Spinal cord (tissue), 10 donors: Measurements from ENCODE around the gene SCLT1. TPM values are rescaled to one million over a fixed set of nuclear protein-coding genes. Genes with fewer than 3 reads are reported as not detected.

ENCODE experiments used
- DNase-seq, 6 donors: peaks; one replicate each; pipeline versions ENCODE4 v3.0.0 to v3.0.0-alpha.2; 2013 to 2015; ENCODE audit warnings: low spot score in 6 of 6, low read depth in 4 of 6
- H3K27ac ChIP-seq: one replicate; pipeline ENCODE4 v1.5.1; 2013; ENCODE audit warnings: low read depth, low read length, control low read depth
- H3K27me3 ChIP-seq: one replicate; pipeline ENCODE4 v1.6.1; 2013; ENCODE audit warnings: low read length; ENCODE audit not compliant: control insufficient read depth, insufficient read depth
- H3K36me3 ChIP-seq: one replicate; pipeline ENCODE4 v1.6.1; 2013; ENCODE audit warnings: low read length; ENCODE audit not compliant: control insufficient read depth, insufficient read depth
- H3K4me1 ChIP-seq: one replicate; pipeline ENCODE4 v1.6.1; 2013; ENCODE audit warnings: low read length; ENCODE audit not compliant: control insufficient read depth, insufficient read depth
- H3K4me3 ChIP-seq: one replicate; pipeline ENCODE4 v1.5.1; 2013; ENCODE audit warnings: low read depth, low read length, control low read depth
- H3K9me3 ChIP-seq: one replicate; pipeline ENCODE4 v1.6.1; 2013; ENCODE audit warnings: low read length; ENCODE audit not compliant: control insufficient read depth, insufficient read depth
- WGBS: methylation state at CpG from one replicate; pipeline ENCODE4 v1.1.5; 2013; ENCODE audit warnings: missing lambda C conversion rate; ENCODE audit not compliant: insufficient coverage; 5-methylcytosine and 5-hydroxymethylcytosine counted together
- polyA plus RNA-seq, 2 donors: library from polyadenylated mRNA; unstranded; fragments of 120-200 nt; gene quantifications; one replicate each; pipeline ENCODE4 v1.2.1, GENCODE V29; 2013; ENCODE audit not compliant: insufficient read length in 2 of 2
- total RNA-seq, 2 donors: library from RNA; depleted of rRNA in 1 of 2; stranded (reverse); fragments of 120-200 nt in 1 of 2; fragments of >200 nt in 1 of 2; gene quantifications; one replicate each; pipeline versions ENCODE4 v1.2.3 to v1.2.4, GENCODE V29; 2013 to 2014
- donor health status: healthy.

The SCLT1 gene
- total and polyA plus RNA-seq, 4 donors: 16.5 to 62.7 (median 24.9) TPM

DNA sequence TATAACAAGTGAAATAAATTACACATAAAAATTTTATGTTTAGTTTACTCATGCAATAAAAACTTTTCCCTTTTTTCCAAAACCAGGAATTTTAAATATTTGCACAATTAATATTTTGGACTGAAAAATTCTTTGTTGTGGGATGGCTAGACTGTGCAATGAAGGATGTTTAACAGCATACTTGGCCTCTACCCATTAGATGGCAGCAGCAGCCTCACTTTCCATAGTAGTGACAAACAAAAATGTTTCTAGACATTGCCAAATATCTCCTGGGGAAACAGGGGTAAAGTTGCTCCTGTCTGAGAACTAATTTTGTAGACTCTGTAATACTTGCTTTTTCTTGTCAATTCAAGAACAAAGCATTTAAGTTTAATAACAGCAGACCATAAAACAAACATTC is 49.8 kb downstream of the SCLT1 start:
- Histone ChIP-seq H3K4me3 (no peak overlapping the region), H3K36me3 (no peaks in the 10 kb centered on the region), H3K27me3 (no peaks in the 10 kb centered on the region), H3K4me1 (no peaks in the 10 kb centered on the region), H3K9me3 (no peaks in the 10 kb centered on the region), H3K27ac (no peak overlapping the region)
- peak in 3 of 6 donors; percentile 2 to 23 (median 19) for DNase-seq

DNA sequence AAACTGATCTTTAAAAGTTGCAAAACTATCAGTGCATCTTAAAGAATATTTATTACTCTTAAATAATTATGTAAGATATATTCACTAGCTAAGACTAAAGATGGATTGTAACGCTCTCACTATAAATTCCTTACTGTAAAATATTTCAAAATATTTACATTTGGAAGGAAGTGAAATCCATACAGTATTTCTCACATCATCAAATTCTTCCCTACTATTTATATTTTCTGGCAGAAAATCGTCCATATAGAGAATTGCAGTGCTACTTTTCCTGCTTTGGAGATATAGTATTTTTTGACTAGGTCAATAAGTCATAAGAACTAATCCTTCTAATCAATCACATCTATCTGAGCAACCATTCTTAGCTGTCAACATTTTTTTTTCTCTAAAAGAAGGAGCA is 52.9 kb downstream of the SCLT1 start:
- WGBS: no CpG with 5 or more reads among the region's 2 CpGs
- DNase-seq: no peak
- Histone ChIP-seq H3K36me3 (no peaks in the 10 kb centered on the region), H3K4me1 (no peaks in the 10 kb centered on the region), H3K27me3 (no peaks in the 10 kb centered on the region), H3K27ac (no peak overlapping the region), H3K4me3 (no peak overlapping the region), H3K9me3 (no peaks in the 10 kb centered on the region)

DNA sequence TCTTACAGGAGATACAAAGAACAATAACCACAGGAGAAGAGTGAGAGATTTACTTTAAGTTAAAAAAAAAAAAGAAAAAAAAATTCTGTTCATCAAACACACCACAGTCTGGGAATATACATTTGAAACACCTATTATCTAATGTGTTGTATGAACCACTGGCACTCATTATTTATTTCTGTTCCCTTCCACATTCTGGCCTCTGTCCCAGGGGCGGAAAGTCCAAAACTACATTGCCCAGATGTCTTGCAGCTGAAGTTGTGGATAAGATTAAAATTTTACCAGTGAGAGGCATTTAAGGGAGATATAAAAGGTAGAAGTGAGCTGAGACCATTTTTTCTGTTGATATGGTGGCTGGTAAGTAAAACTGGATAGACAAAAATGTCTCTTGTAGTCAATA is 56.2 kb downstream of the SCLT1 start:
- no peaks in the 10 kb centered on the region for H3K36me3 ChIP-seq
- H3K4me3 ChIP-seq: no peak overlapping the region
- no peak for DNase-seq
- H3K27me3 ChIP-seq: no peaks in the 10 kb centered on the region
- WGBS: no CpG with 5 or more reads among the region's 1 CpG
- H3K9me3 ChIP-seq: no peaks in the 10 kb centered on the region
- no peak overlapping the region for H3K27ac ChIP-seq
- no peaks in the 10 kb centered on the region for H3K4me1 ChIP-seq

DNA sequence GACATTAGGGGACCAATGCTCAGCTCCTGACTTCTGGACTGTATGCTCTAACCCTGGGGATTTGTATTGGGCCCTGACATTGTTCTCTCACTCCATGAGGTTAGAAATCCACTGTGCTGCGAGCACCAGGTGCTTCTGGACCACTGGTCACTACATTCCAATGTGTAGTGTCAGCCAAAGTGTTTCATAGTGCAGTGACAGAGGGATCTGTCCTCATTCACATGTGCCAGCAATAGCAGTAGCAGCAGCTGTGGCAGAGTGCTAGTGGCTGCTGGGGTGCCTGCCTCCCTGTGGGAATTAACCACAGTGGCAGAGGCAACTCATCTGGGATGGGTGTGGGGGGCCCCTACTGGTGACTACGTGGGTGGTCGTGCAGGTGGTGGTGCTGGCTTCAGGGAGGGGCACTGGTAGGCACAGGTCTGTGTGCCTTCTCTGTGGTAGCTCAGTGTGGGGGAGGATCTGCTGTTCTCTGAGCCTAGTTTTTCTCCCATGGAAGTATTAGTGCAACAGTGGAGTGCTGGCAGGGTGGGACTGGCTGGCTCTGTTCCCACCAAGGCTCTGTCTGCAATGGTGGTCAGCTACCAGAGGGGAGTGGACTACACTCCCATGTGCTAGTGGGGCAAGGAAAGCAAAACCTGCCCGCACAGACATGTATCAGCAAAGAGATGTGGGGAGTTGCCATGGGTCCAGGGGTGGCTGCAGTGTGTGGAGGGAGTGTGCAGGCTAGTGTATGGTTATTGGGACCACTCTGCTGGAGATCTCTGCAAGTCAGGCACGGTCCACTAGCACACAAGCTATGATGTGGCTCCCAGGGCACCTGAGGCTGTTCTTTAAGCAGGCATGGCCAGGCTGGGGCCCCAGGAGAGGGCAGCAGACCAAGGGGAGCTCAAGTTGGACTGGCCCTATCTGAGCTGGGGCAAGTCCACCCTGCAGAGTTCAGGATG is 78.5 kb downstream of the SCLT1 start:
- DNase-seq: no peak
- Histone ChIP-seq H3K4me1 (no peaks in the 10 kb centered on the region), H3K9me3 (peaks cover 14% of the 10 kb centered on the region), H3K4me3 (no peak overlapping the region), H3K27me3 (no peaks in the 10 kb centered on the region), H3K36me3 (peaks cover 10% of the 10 kb centered on the region), H3K27ac (no peak overlapping the region)
- WGBS: 97% methylated on average over 4 of the region's 5 CpGs

DNA sequence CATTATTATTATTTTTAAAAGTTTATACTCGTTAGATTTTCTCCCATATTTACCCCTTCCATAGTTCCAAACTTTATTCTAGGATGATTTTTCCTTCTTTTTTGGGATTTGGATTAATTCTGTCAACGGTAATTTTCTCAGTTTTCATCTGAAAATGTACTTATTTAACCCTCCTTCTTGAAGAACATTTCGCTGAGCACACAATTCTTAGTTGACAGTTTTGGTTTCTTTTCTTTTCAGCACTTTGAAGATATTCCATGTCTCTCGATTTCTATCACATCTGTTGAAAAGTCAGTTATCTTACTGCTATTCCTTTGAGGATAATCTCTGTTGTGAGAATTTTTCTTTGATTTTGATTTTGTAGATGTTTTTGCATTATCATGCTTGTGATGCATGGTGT is 85.2 kb downstream of the SCLT1 start:
- Histone ChIP-seq H3K9me3 (peaks cover 8% of the 10 kb centered on the region), H3K4me3 (no peak overlapping the region), H3K36me3 (no peaks in the 10 kb centered on the region), H3K27me3 (no peaks in the 10 kb centered on the region), H3K27ac (no peak overlapping the region), H3K4me1 (no peaks in the 10 kb centered on the region)
- whole genome bisulfite sequencing: no CpG with 5 or more reads among the region's 4 CpGs
- DNase-seq: no peak

DNA sequence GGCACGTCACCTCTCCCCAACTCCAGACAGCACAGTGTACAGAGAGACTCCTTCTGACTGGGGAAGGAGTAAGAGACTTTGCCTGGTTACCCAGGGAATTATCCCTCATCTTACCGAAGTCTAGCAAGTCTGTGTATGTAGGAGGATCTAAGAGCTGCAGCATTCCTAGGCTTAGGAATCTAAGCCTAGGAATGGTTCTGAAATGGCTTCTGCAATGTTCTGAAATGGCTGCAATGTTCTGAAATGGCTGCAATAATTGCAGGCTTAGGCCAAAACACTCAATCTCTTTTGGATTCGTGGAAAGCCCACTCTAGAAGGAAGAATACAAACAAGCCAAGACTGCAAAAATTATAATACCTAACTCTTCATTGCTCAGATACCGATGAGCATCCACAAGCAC is 106.4 kb downstream of the SCLT1 start:
- no peak overlapping the region for H3K4me3 ChIP-seq
- 100% methylated on average over 1 of the region's 4 CpGs for WGBS
- no peaks in the 10 kb centered on the region for H3K4me1 ChIP-seq
- H3K9me3 ChIP-seq: peaks cover 2% of the 10 kb centered on the region
- H3K27me3 ChIP-seq: no peaks in the 10 kb centered on the region
- H3K36me3 ChIP-seq: peaks cover 7% of the 10 kb centered on the region
- H3K27ac ChIP-seq: no peak overlapping the region
- DNase-seq: no peak

DNA sequence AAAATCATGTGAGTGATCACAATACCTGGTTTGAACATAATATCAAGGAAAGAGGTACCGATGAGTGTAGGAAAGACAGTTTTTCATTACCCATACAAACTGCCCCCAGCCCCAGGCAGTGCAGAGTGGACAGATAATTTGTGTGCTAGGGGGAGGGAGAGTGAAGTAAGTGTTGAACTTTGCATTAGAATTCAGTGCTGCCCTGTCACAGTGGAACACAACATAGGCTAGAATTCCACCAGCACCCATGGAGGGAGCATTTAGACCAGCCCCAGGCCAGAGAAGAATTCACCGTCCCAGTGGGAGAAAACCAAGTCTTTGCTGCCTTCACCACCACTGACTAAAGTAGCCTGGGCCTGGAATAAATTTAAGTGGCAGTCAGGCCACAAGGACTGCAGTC is 107.3 kb downstream of the SCLT1 start:
- no peaks in the 10 kb centered on the region for H3K4me1 ChIP-seq
- H3K4me3 ChIP-seq: no peak overlapping the region
- no peak overlapping the region for H3K27ac ChIP-seq
- H3K9me3 ChIP-seq: peaks cover 2% of the 10 kb centered on the region
- no peak for DNase-seq
- peaks cover 7% of the 10 kb centered on the region for H3K36me3 ChIP-seq
- H3K27me3 ChIP-seq: no peaks in the 10 kb centered on the region
- WGBS: 100% methylated on average over 1 of the region's 2 CpGs

DNA sequence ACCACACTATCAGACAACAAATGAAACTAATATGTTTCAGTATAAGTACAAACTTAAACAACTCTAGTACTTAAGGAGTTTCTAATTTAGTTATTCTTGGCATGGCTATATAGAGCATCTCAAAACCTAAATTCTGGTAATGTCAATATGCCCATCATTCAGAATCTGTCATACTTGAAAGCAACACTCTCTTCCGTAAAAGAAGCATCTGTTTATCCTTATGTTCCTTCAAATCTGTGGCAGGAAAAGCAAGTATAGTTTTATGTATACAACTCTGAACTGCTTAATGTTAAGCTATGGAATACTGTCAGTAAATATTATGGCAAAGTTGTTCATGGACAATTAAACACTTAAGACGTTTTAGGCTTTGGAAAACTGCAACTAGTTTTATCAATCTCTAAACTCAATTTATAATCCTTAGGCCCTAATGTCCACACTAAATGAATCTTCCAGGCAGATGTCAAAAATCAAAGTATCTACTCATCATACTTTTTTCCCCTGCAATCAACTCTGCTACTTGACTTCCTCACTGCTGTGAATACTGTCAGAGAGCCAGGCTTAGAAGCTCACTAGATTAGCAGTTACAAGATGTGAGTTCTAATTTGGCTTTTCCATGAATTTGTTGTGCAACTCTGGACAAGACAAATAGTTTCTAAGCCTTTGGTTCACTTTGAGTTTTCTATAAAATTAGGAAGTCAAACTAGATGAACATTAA is 109.4 kb downstream of the SCLT1 start:
- H3K27ac ChIP-seq: no peak overlapping the region
- no peaks in the 10 kb centered on the region for H3K9me3 ChIP-seq
- no peaks in the 10 kb centered on the region for H3K4me1 ChIP-seq
- WGBS: no CpG with 5 or more reads among the region's 2 CpGs
- no peaks in the 10 kb centered on the region for H3K27me3 ChIP-seq
- peak in 1 of 6 donors; percentile 69 for DNase-seq
- H3K4me3 ChIP-seq: no peak overlapping the region
- peaks cover 7% of the 10 kb centered on the region for H3K36me3 ChIP-seq

DNA sequence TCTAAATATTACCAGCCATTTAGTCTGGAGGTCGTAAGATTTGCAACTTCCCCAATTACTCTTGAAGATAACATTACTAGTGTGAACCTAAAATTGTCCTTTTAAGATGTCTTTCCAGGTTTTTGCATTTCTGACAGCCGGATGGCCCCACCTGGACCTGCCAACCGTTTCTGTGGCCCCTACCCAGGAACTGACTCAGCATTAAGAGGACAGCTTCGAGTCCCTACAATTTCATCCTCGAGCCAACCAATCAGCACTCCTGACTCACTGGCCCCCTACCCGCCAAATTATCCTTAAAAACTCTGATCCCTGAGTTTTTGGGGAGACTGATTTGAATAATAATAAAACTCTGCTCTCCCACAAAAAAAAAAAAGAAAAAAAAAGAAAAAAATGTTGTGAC is 112.0 kb downstream of the SCLT1 start:
- H3K4me3 ChIP-seq: no peak overlapping the region
- no peaks in the 10 kb centered on the region for H3K9me3 ChIP-seq
- WGBS: 83% methylated on average over 2 of the region's 6 CpGs
- H3K27ac ChIP-seq: no peak overlapping the region
- H3K4me1 ChIP-seq: no peaks in the 10 kb centered on the region
- DNase-seq: no peak
- H3K27me3 ChIP-seq: no peaks in the 10 kb centered on the region
- H3K36me3 ChIP-seq: peaks cover 4% of the 10 kb centered on the region
